ENCODE measurements around the gene TMIGD2.

TMIGD2 gene

DNA sequence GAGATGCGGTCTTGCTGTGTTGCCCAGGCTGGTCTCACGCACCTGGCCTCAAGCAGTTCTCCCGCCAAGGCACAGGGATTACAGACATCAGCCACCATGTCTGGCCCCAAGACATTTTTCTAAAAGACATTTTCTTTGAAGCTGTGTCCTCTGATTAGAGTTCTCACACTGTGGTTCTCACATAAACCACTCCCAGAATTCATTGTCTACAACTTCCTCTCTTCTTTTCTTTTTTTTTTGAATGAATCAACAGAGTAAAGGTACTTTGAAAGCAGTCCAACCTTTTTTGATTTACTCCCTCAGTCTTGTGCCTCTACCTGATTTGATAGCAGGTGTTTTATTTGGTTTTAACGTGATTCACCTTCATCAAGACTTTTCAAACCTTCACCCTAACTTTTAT lies 37.4 kb downstream of the TMIGD2 start:
- H3K9me3 ChIP-seq = no peaks in the 10 kb centered on the region
- H3K36me3 ChIP-seq = peaks cover 87% of the 10 kb centered on the region
- H3K4me3 ChIP-seq (ENCODE audit: low read depth in 1 of 2, low read length in 1 of 2) = no peak overlapping the region
- H3K27ac ChIP-seq = no peak overlapping the region
- TF ChIP-seq, protein P1, sequence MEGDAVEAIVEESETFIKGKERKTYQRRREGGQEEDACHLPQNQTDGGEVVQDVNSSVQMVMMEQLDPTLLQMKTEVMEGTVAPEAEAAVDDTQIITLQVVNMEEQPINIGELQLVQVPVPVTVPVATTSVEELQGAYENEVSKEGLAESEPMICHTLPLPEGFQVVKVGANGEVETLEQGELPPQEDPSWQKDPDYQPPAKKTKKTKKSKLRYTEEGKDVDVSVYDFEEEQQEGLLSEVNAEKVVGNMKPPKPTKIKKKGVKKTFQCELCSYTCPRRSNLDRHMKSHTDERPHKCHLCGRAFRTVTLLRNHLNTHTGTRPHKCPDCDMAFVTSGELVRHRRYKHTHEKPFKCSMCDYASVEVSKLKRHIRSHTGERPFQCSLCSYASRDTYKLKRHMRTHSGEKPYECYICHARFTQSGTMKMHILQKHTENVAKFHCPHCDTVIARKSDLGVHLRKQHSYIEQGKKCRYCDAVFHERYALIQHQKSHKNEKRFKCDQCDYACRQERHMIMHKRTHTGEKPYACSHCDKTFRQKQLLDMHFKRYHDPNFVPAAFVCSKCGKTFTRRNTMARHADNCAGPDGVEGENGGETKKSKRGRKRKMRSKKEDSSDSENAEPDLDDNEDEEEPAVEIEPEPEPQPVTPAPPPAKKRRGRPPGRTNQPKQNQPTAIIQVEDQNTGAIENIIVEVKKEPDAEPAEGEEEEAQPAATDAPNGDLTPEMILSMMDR (IDR thresholded peaks at IDR 0.05) = no peak
- no peaks in the 10 kb centered on the region for H3K27me3 ChIP-seq
- H3K4me1 ChIP-seq (ENCODE audit: control insufficient read depth in 1 of 2, insufficient read depth in 1 of 2, low read depth in 1 of 2, low read length in 1 of 2) = no peaks in the 10 kb centered on the region

DNA sequence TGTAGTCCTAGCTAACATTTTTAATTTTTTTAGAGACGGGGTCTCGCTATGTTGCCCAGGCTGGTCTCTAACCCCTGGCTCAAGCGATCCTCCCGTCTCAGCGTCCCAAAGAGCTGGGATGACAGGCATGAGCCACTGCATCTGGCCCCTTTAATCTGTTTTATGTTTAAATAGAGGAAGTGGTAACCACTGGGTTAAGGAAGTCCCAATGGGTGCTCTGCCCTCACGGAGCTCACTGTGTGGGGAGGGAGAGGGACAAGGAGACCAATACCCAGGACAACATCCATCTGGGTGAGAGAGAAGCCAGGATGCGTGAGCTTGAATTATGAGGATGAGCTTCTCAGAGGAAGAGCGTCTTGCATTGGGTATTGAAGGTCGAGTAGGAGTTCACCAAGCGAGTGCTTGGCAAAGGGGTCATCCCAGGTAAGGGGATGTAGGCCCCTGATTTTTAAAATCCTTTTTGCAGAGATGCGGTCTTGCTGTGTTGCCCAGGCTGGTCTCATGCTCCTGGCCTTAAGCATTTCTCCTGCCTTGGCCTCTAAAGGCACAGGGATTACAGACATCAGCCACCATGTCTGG lies 41.5 kb downstream of the TMIGD2 start:
- TF ChIP-seq, protein P1 (IDR thresholded peaks at IDR 0.05) = no peak

GRCh38 chr19:4258181-4258580 lies 44.0 kb downstream of the TMIGD2 start:
- H3K36me3 ChIP-seq = peaks cover 92% of the 10 kb centered on the region
- no peak overlapping the region for H3K4me3 ChIP-seq (ENCODE audit: low read depth in 1 of 2, low read length in 1 of 2)
- H3K9me3 ChIP-seq = no peaks in the 10 kb centered on the region
- H3K27ac ChIP-seq = no peak overlapping the region
- no peaks in the 10 kb centered on the region for H3K27me3 ChIP-seq
- H3K4me1 ChIP-seq (ENCODE audit: control insufficient read depth in 1 of 2, insufficient read depth in 1 of 2, low read depth in 1 of 2, low read length in 1 of 2) = no peaks in the 10 kb centered on the region
- TF ChIP-seq, protein P1 (IDR thresholded peaks at IDR 0.05) = no peak

More for the DNA sequence above, 41.5 kb downstream of the TMIGD2 start:
- Histone ChIP-seq H3K4me1 (ENCODE audit: control insufficient read depth in 1 of 2, insufficient read depth in 1 of 2, low read depth in 1 of 2, low read length in 1 of 2) (no peaks in the 10 kb centered on the region), H3K4me3 (ENCODE audit: low read depth in 1 of 2, low read length in 1 of 2) (no peak overlapping the region), H3K9me3 (no peaks in the 10 kb centered on the region), H3K27ac (no peak overlapping the region), H3K36me3 (peaks cover 90% of the 10 kb centered on the region), H3K27me3 (no peaks in the 10 kb centered on the region)

- TF ChIP-seq, protein P1 (IDR thresholded peaks at IDR 0.05) = no peak
- no peak overlapping the region for H3K27ac ChIP-seq
- no peaks in the 10 kb centered on the region for H3K4me1 ChIP-seq (ENCODE audit: control insufficient read depth in 1 of 2, insufficient read depth in 1 of 2, low read depth in 1 of 2, low read length in 1 of 2)
- H3K4me3 ChIP-seq (ENCODE audit: low read depth in 1 of 2, low read length in 1 of 2) = no peak overlapping the region
- no peaks in the 10 kb centered on the region for H3K27me3 ChIP-seq
- H3K36me3 ChIP-seq = peaks cover 93% of the 10 kb centered on the region
- no peaks in the 10 kb centered on the region for H3K9me3 ChIP-seq
These were observed 45.2 kb downstream of the TMIGD2 start for GRCh38 chr19:4257025-4257424.

DNA sequence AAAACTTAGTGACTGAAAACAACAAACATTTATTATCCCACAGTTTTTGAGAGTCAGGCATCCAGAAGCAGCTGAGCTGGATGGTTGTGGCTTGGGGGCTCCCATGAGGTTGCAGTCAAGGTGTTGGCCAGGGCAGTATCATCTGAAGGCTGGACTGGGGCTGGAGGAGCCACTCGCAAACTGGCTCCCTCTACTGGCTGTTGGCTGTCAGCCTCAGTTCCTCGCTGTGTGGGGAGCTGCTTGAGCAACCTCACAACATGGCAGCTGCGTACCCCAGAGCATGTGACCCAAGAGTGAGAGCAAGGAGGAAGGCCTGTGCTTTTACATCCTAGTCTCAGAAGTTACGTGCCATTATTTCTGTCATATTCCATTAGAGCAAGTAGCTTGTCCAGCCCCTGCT lies 45.6 kb downstream of the TMIGD2 start:
- no peaks in the 10 kb centered on the region for H3K9me3 ChIP-seq
- no peaks in the 10 kb centered on the region for H3K27me3 ChIP-seq
- H3K4me1 ChIP-seq (ENCODE audit: control insufficient read depth in 1 of 2, insufficient read depth in 1 of 2, low read depth in 1 of 2, low read length in 1 of 2) = no peaks in the 10 kb centered on the region
- peaks cover 93% of the 10 kb centered on the region for H3K36me3 ChIP-seq
- no peak overlapping the region for H3K4me3 ChIP-seq (ENCODE audit: low read depth in 1 of 2, low read length in 1 of 2)
- TF ChIP-seq, protein P1 (IDR thresholded peaks at IDR 0.05) = no peak
- no peak overlapping the region for H3K27ac ChIP-seq
